ENCODE data around the gene DHRS11. TPM values are rescaled to one million over a fixed set of nuclear protein-coding genes. Genes with fewer than 3 reads are reported as not detected.

DHRS11 gene
- total and polyA plus RNA-seq, 2 experiments from 2014 or later, result 3.1 to 4.7 TPM

DNA sequence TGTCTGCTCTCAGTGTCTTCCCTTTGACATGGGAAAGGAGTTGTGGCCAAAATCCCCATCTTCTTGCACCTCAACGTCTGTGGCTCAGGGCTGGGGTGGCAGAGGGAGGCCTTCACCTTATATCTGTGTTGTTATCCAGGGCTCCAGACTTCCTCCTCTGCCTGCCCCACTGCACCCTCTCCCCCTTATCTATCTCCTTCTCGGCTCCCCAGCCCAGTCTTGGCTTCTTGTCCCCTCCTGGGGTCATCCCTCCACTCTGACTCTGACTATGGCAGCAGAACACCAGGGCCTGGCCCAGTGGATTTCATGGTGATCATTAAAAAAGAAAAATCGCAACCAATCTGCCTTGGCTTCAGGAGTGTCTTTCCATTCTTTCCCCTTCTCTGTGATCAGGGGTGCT, 8.8 kb downstream of the DHRS11 start:
- DNase-seq, result no peak
- H3F3A ChIP-seq (ENCODE audit: insufficient read depth), result no peaks in the 10 kb centered on the region
- peaks cover 6% of the 10 kb centered on the region; the same call in 1 of the 2 replicates for H3K4me1 ChIP-seq (ENCODE audit: insufficient read depth)
- no peaks in the 10 kb centered on the region for H3K9me2 ChIP-seq (ENCODE audit: insufficient read depth)
- WGBS, 2 experiments (ENCODE audit: low coverage in 1 of 2, low lambda C conversion rate in 2 of 2, missing lambda C conversion rate in 2 of 2), result 72 to 76% methylated on average over 3 of the region's 3 CpGs
- H3K36me3 ChIP-seq (ENCODE audit: low read depth), result no peaks in the 10 kb centered on the region
- H3K4me3 ChIP-seq, result peak overlapping the region; percentile 79
- in situ Hi-C loops (cut with MboI), result no loop called here
- peaks cover 34% of the 10 kb centered on the region for H3K79me2 ChIP-seq (ENCODE audit: insufficient read depth)
- H3K4me2 ChIP-seq (ENCODE audit: unreplicated experiment), result peak overlapping the region; percentile 81
- H3K27me3 ChIP-seq (replicated peaks; ENCODE audit: insufficient read depth), result no peaks in the 10 kb centered on the region
- no peaks in the 10 kb centered on the region for H3K9me3 ChIP-seq (ENCODE audit: low read depth)
- peak overlapping the region; percentile 90 for H3K9ac ChIP-seq
- TF ChIP-seq EZH2phosphoT487 (IDR thresholded peaks at IDR 0.05; ENCODE audit: insufficient read depth, low read depth), result no peak
- no peak for TF ChIP-seq EZH2 (IDR thresholded peaks at IDR 0.05; ENCODE audit: insufficient read depth, poor library complexity, severe bottlenecking)
- peak overlapping the region; percentile 85 for H2AFZ ChIP-seq
- no peaks in the 10 kb centered on the region for H4K20me1 ChIP-seq (ENCODE audit: insufficient read depth)
- H3K27ac ChIP-seq, result peak overlapping the region; percentile 73

DNA sequence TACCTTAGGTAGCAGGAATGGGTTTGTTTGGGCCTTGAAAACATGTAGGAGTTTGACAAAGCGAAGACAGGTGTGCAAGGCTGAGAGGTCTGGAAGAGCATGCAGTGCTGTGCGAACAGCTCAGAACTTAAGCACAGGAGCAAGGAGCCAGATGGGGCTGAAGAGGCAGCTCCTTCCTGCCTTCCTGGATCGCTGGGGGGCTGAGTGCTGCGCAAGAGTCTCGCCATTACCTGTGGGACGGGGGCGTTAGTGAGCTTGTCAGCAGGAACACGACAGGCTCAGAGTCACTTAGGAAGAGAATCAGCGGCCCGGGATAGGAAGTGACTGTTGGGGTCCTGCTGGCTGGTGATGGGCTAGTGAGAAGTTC, 9.2 kb downstream of the DHRS11 start:
- DNase-seq, result peak; percentile 56
- H2AFZ ChIP-seq, result peak overlapping the region; percentile 85
- no peaks in the 10 kb centered on the region for H3K27me3 ChIP-seq (replicated peaks; ENCODE audit: insufficient read depth)
- no peaks in the 10 kb centered on the region for H4K20me1 ChIP-seq (ENCODE audit: insufficient read depth)
- no peaks in the 10 kb centered on the region for H3K36me3 ChIP-seq (ENCODE audit: low read depth)
- H3K27ac ChIP-seq, result peak overlapping the region; percentile 73
- no peaks in the 10 kb centered on the region for H3K9me3 ChIP-seq (ENCODE audit: low read depth)
- H3F3A ChIP-seq (ENCODE audit: insufficient read depth), result no peaks in the 10 kb centered on the region
- H3K4me2 ChIP-seq (ENCODE audit: unreplicated experiment), result peak overlapping the region; percentile 81
- peak overlapping the region; percentile 79 for H3K4me3 ChIP-seq
- WGBS, 2 experiments (ENCODE audit: low coverage in 1 of 2, low lambda C conversion rate in 2 of 2, missing lambda C conversion rate in 2 of 2), result 15 to 17% methylated on average over 10 of the region's 10 CpGs
- no peaks in the 10 kb centered on the region for H3K9me2 ChIP-seq (ENCODE audit: insufficient read depth)
- H3K79me2 ChIP-seq (ENCODE audit: insufficient read depth), result peaks cover 39% of the 10 kb centered on the region
- TF ChIP-seq EZH2phosphoT487 (IDR thresholded peaks at IDR 0.05; ENCODE audit: insufficient read depth, low read depth), result no peak
- TF ChIP-seq EZH2 (IDR thresholded peaks at IDR 0.05; ENCODE audit: insufficient read depth, poor library complexity, severe bottlenecking), result no peak
- in situ Hi-C loops (cut with MboI), result no loop called here
- H3K4me1 ChIP-seq (ENCODE audit: insufficient read depth), result peaks cover 6% of the 10 kb centered on the region; the same call in 1 of the 2 replicates
- peak overlapping the region; percentile 90 for H3K9ac ChIP-seq

DNA sequence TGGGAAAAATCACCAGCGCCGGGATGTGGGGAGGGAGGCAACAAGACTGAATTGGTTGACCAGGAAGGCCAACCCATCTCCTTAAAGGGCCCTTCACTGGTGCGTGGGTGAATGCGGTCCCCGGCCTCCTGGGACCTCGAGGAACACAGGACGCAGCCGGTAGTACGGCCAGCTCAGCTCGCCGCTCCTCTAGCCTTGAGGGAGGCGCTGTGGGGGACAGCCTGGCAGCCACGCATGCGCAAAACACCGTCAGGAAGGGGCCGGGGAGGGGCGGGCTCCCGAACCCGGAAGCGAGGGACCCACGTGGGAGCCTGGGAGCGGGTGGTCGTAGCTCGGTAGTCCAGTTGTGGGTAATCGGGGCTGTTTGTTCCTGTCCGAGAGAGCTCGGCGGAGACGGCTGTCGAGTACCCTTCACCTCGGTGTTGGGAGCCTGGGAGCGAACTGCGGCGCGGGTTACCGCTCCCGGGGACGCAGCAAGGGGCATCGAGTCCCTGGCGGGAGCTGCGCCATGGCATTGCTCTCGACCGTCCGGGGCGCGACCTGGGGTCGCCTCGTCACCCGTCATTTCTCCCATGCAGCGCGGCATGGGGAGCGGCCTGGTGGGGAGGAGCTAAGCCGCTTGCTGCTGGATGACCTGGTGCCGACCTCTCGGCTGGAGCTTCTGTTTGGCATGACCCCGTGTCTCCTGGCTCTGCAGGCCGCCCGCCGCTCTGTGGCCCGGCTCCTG, 9.8 kb downstream of the DHRS11 start, which contains the start of gene MRM1:
MRM1 (plus strand) TSS at position 281 of the 727 bp plus-strand sequence; CDS start at position 509, 228 bp downstream.
- Histone ChIP-seq H3K4me1 (ENCODE audit: insufficient read depth) (peaks cover 6% of the 10 kb centered on the region; the same call in 1 of the 2 replicates), H3K27ac (peak within 1 kb of the TSS; percentile 73), H3K9me3 (ENCODE audit: low read depth) (no peaks in the 10 kb centered on the region), H3K9me2 (ENCODE audit: insufficient read depth) (no peaks in the 10 kb centered on the region), H3K4me2 (ENCODE audit: unreplicated experiment) (peak within 1 kb of the TSS; percentile 81), H3K27me3 (replicated peaks; ENCODE audit: insufficient read depth) (no peaks in the 10 kb centered on the region), H3F3A (ENCODE audit: insufficient read depth) (no peaks in the 10 kb centered on the region), H4K20me1 (ENCODE audit: insufficient read depth) (no peaks in the 10 kb centered on the region), H3K9ac (peak within 1 kb of the TSS; percentile 90), H3K4me3 (peak within 1 kb of the TSS; percentile 79), H2AFZ (peak within 1 kb of the TSS; percentile 85), H3K36me3 (ENCODE audit: low read depth) (no peaks in the 10 kb centered on the region), H3K79me2 (ENCODE audit: insufficient read depth) (peaks cover 44% of the 10 kb centered on the region)
- TF ChIP-seq EZH2phosphoT487 (IDR thresholded peaks at IDR 0.05; ENCODE audit: insufficient read depth, low read depth), result no peak
- TF ChIP-seq EZH2 (IDR thresholded peaks at IDR 0.05; ENCODE audit: insufficient read depth, poor library complexity, severe bottlenecking), result no peak
- WGBS, 2 experiments (ENCODE audit: low coverage in 1 of 2, low lambda C conversion rate in 2 of 2, missing lambda C conversion rate in 2 of 2), result 0 to 1% methylated on average over 49 to 56 of the region's 60 CpGs
- peak; percentile 96 for DNase-seq
- in situ Hi-C loops (cut with MboI), result no loop called here

DNA sequence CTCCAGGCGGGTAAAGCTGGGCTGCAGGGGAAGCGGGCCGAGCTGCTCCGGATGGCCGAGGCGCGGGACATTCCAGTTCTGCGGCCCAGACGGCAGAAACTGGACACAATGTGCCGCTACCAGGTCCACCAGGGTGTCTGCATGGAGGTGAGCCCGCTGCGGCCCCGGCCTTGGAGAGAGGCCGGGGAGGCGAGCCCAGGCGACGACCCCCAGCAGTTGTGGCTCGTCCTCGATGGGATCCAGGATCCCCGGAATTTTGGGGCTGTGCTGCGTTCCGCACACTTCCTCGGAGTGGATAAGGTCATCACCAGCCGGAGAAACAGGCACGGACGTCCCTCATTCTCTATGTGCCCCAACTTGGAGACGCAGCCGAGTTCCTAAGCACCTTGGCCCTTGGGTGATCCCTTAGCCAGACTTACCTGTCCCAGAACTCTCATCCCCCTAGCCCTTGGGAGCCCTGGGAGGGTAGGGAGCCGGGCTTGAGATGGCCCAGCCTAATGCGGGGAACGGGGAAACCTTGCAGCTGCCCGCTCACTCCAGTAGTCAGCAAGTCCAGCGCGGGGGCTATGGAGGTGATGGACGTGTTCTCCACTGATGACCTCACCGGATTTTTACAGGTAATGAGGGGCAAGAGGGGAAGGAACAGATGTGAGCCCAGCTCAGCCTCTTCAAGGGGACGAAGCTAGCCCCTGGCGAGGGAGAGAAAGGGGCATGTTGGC, 10.5 kb downstream of the DHRS11 start:
- Histone ChIP-seq H3K4me2 (ENCODE audit: unreplicated experiment) (peak overlapping the region; percentile 81), H4K20me1 (ENCODE audit: insufficient read depth) (no peaks in the 10 kb centered on the region), H3K9me3 (ENCODE audit: low read depth) (no peaks in the 10 kb centered on the region), H3F3A (ENCODE audit: insufficient read depth) (no peaks in the 10 kb centered on the region), H3K9me2 (ENCODE audit: insufficient read depth) (no peaks in the 10 kb centered on the region), H3K27ac (peak overlapping the region; percentile 73), H2AFZ (peak overlapping the region; percentile 85), H3K4me1 (ENCODE audit: insufficient read depth) (peaks cover 6% of the 10 kb centered on the region; the same call in 1 of the 2 replicates), H3K79me2 (ENCODE audit: insufficient read depth) (peaks cover 44% of the 10 kb centered on the region), H3K9ac (peak overlapping the region; percentile 90), H3K36me3 (ENCODE audit: low read depth) (no peaks in the 10 kb centered on the region), H3K4me3 (peak overlapping the region; percentile 79), H3K27me3 (replicated peaks; ENCODE audit: insufficient read depth) (no peaks in the 10 kb centered on the region)
- no peak for TF ChIP-seq EZH2 (IDR thresholded peaks at IDR 0.05; ENCODE audit: insufficient read depth, poor library complexity, severe bottlenecking)
- no peak for TF ChIP-seq EZH2phosphoT487 (IDR thresholded peaks at IDR 0.05; ENCODE audit: insufficient read depth, low read depth)
- in situ Hi-C loops (cut with MboI), result no loop called here
- WGBS, 2 experiments (ENCODE audit: low coverage in 1 of 2, low lambda C conversion rate in 2 of 2, missing lambda C conversion rate in 2 of 2), result 2% methylated on average over 27 to 38 of the region's 38 CpGs
- DNase-seq, result peak; percentile 54

Data from GM23248 (cell line).